Measurements from ENCODE around the gene RHO. TPM values are rescaled to one million over a fixed set of nuclear protein-coding genes. Genes with fewer than 3 reads are reported as not detected.

RHO gene
- polyA plus RNA-seq, 1 of the 3 experiments (the other 2 are of a cell fraction) = not detected

DNA sequence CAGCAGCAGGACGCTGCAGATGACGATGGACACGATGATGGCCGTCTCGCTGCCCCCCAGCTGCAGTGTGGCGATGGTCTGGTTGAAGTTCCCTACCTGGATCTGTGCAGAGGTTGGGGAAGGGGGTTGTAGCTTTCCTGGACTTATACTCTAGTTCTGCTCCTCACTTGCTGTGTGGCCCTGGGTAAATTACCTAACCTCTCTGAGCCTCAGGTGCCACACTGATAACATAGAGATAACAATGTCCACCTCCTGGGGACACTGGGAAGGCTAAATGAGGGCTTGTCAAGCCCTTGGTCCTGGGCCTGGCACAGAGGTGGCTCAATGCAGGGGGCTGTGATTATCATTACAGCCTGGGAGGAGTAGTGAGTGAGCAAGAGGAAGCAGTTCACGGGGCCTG, 41.4 kb downstream of the RHO start:
- CTCF ChIA-PET = interaction anchor here (2.1 kb wide), 1 partner anchor 11 kb away, joined by 7 read pairs; no protein-coding TSS in a partner anchor
- Histone ChIP-seq H3K4me1 (ENCODE audit: control insufficient read depth in 1 of 2, insufficient read depth in 2 of 2, low read depth in 1 of 2, low read length in 1 of 2) (peaks cover 0 to 23% of the 10 kb centered on the region in 2 experiments; a peak in 1 of 4 replicates), H4K20me1 (ENCODE audit: insufficient read depth) (no peaks in the 10 kb centered on the region), H3F3A (replicated peaks; ENCODE audit: insufficient read depth) (no peaks in the 10 kb centered on the region), H3K4me2 (no peak overlapping the region), H3K4me3 (ENCODE audit: low read depth in 2 of 2, low read length in 1 of 2) (no peak overlapping the region), H3K27ac (ENCODE audit: low read depth in 2 of 2, low read length in 1 of 2) (no peak overlapping the region), H3K36me3 (replicated peaks in 1 of 2; ENCODE audit: control insufficient read depth in 1 of 2, insufficient read depth in 2 of 2, low read length in 1 of 2) (no peaks in the 10 kb centered on the region), H3K9me3 (no peaks in the 10 kb centered on the region), H2AFZ (ENCODE audit: low read depth) (no peak overlapping the region), H3K27me3 (ENCODE audit: insufficient read depth) (no peaks in the 10 kb centered on the region), H3K79me2 (ENCODE audit: insufficient read depth) (no peaks in the 10 kb centered on the region), H3K9ac (no peak overlapping the region), H3K9me2 (no peaks in the 10 kb centered on the region)
- DNase-seq = no peak
- TF ChIP-seq RFX5 (IDR thresholded peaks at IDR 0.05; ENCODE audit: low read length) (no peak), USF1 (IDR thresholded peaks at IDR 0.05; ENCODE audit: borderline replicate concordance, low read depth) (no peak), GATA2 (CRISPR knock-in tag; IDR thresholded peaks at IDR 0.05) (no peak), CTCF (IDR thresholded peaks at IDR 0.05) (no peak), SIN3A (IDR thresholded peaks at IDR 0.05; ENCODE audit: borderline replicate concordance, low read depth, low read length) (no peak), TCF12 (IDR thresholded peaks at IDR 0.05) (no peak), RXRA (IDR thresholded peaks at IDR 0.05; ENCODE audit: borderline replicate concordance, low read depth) (no peak), CHD2 (IDR thresholded peaks at IDR 0.05; ENCODE audit: low read length, partially characterized antibody) (no peak), ELF1 (IDR thresholded peaks at IDR 0.05) (no peak), YY1 (IDR thresholded peaks at IDR 0.05; ENCODE audit: low read depth) (no peak), POLR2AphosphoS5 (IDR thresholded peaks at IDR 0.05; ENCODE audit: low read depth, low read length) (no peak), FOXM1 (IDR thresholded peaks at IDR 0.05; ENCODE audit: low read depth) (no peak), NRF1 (IDR thresholded peaks at IDR 0.05; ENCODE audit: low read depth, low read length) (no peak), TAF1 (IDR thresholded peaks at IDR 0.05; ENCODE audit: borderline replicate concordance, low read depth, low read length) (no peak)
- TF ChIP-seq, protein P1, sequence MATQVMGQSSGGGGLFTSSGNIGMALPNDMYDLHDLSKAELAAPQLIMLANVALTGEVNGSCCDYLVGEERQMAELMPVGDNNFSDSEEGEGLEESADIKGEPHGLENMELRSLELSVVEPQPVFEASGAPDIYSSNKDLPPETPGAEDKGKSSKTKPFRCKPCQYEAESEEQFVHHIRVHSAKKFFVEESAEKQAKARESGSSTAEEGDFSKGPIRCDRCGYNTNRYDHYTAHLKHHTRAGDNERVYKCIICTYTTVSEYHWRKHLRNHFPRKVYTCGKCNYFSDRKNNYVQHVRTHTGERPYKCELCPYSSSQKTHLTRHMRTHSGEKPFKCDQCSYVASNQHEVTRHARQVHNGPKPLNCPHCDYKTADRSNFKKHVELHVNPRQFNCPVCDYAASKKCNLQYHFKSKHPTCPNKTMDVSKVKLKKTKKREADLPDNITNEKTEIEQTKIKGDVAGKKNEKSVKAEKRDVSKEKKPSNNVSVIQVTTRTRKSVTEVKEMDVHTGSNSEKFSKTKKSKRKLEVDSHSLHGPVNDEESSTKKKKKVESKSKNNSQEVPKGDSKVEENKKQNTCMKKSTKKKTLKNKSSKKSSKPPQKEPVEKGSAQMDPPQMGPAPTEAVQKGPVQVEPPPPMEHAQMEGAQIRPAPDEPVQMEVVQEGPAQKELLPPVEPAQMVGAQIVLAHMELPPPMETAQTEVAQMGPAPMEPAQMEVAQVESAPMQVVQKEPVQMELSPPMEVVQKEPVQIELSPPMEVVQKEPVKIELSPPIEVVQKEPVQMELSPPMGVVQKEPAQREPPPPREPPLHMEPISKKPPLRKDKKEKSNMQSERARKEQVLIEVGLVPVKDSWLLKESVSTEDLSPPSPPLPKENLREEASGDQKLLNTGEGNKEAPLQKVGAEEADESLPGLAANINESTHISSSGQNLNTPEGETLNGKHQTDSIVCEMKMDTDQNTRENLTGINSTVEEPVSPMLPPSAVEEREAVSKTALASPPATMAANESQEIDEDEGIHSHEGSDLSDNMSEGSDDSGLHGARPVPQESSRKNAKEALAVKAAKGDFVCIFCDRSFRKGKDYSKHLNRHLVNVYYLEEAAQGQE (IDR thresholded peaks at IDR 0.05; ENCODE audit: low read depth, low read length) = no peak
- POLR2A ChIA-PET = no interaction called here
- WGBS (ENCODE audit: low lambda C conversion rate) = 80% methylated on average over 1 of the region's 7 CpGs
